Astrocyte of the spinal cord (primary cell): ENCODE measurements around the gene ETS2.

Experiments
- DNase-seq: peaks from one replicate; pipeline ENCODE4 v3.0.0; 2011; ENCODE audit warnings: low read depth, low spot score
- H3K4me3 ChIP-seq: 2 replicates; pipeline ENCODE4 v1.5.1; 2011; ENCODE audit warnings: low read depth, mild to moderate bottlenecking, low read length, moderate library complexity
- in situ Hi-C: cut with HindIII; loops from 2 replicates; pipeline ENCODE4 v1.10.0; 2017; ENCODE audit warnings: low sequenced_read_pairs
- TF ChIP-seq, protein P1 (sequence below): IDR thresholded peaks from 2 replicates; pipeline ENCODE4 v1.5.1; 2012; ENCODE audit warnings: low read depth, mild to moderate bottlenecking, low read length, inconsistent platforms

ETS2 gene

DNA sequence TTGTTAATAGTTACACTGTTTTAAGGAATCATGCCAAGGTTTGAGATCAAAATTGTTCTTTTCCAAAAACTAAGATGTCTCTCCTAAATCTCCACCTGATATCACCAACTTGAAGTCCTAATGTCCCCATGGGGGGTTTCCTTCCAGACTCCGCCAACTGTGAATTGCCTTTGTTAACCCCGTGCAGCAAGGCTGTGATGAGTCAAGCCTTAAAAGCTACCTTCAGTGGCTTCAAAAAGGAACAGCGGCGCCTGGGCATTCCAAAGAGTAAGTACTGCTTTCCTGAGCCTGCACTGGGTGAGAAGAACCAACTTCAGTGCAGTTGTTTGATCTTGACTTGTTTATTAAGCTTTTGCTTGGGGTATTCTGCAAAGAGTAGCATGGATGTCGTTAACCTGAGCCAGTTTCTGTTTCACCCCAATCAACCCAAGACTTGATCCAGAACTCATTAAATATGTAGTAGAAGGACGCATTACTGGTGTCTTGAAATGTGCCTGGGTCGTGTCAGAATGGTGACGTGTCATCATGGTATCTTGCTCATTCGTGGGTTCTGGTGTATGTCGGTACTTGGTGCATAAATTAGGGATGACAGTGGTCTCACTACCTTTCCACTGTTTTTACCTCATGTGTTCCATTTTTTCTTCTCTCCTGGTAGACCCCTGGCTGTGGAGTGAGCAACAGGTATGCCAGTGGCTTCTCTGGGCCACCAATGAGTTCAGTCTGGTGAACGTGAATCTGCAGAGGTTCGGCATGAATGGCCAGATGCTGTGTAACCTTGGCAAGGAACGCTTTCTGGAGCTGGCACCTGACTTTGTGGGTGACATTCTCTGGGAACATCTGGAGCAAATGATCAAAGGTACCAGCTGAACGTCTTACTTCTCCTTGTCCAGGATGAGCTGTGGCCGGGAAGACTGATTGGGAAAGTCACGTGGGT lies 8.7 kb downstream of the ETS2 start:
- no peak overlapping the region for H3K4me3 ChIP-seq
- in situ Hi-C loops: loop anchor here (25.0 kb wide), 1 partner anchor 123 kb away; no protein-coding TSS in a partner anchor
- no peak for DNase-seq
- TF ChIP-seq, protein P1, sequence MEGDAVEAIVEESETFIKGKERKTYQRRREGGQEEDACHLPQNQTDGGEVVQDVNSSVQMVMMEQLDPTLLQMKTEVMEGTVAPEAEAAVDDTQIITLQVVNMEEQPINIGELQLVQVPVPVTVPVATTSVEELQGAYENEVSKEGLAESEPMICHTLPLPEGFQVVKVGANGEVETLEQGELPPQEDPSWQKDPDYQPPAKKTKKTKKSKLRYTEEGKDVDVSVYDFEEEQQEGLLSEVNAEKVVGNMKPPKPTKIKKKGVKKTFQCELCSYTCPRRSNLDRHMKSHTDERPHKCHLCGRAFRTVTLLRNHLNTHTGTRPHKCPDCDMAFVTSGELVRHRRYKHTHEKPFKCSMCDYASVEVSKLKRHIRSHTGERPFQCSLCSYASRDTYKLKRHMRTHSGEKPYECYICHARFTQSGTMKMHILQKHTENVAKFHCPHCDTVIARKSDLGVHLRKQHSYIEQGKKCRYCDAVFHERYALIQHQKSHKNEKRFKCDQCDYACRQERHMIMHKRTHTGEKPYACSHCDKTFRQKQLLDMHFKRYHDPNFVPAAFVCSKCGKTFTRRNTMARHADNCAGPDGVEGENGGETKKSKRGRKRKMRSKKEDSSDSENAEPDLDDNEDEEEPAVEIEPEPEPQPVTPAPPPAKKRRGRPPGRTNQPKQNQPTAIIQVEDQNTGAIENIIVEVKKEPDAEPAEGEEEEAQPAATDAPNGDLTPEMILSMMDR: no peak

DNA sequence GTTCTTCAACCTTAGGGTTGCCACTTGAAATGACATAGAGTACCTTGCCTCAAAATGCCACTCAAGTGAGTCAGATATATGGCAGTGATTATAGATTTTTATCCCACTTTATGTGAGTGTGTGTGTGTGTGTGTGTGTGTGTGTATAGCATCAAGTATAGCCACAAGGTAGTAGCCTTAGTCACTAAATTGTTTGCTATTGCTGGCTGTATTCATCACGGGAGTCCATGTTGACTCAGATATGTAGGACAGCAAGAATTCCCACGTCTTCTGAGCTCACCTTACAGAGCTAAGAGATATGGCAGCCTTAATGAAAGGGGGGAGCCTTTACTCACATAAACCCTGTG lies 9.3 kb downstream of the ETS2 start:
- peak; percentile 69 for DNase-seq
- in situ Hi-C loops: loop anchor here (25.0 kb wide), 1 partner anchor 122 kb away; no protein-coding TSS in a partner anchor
- H3K4me3 ChIP-seq: no peak overlapping the region
- TF ChIP-seq, protein P1: no peak

DNA sequence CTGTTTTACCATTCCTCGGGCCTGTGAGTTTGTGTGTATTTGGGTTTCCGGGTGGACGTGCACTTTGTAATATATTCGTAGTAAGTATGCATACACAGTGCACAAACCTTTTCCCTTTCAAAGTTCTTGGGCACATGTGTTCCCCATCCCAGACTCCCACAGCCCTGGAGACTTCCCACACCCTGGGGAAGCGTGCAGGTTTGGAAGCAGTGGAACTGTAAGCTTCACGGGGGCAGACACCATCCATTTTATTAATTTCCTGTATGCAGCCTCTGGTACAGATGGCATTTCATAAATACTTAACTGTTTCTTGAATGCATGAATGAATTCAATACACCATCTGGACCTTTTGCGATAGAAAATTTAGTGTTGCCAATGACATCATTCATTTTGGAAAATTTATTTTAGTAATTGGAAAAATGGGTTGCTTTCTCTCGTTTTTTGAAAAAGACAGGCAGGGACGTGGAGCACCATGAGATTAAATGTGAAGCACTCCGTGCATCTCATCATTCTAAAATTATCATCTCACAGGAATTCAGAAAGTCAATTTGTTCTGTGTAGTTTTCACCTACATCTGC lies 10.8 kb downstream of the ETS2 start:
- no peak for DNase-seq
- H3K4me3 ChIP-seq: no peak overlapping the region
- TF ChIP-seq, protein P1: no peak
- in situ Hi-C loops: loop anchor here (25.0 kb wide), 1 partner anchor 121 kb away; no protein-coding TSS in a partner anchor

GRCh38 chr21:38817371-38818324 lies 11.9 kb downstream of the ETS2 start:
- in situ Hi-C loops: loop anchor here (25.0 kb wide), 1 partner anchor 120 kb away; no protein-coding TSS in a partner anchor
- no peak overlapping the region for H3K4me3 ChIP-seq

GRCh38 chr21:38818325-38818723 lies 12.6 kb downstream of the ETS2 start:
- H3K4me3 ChIP-seq: no peak overlapping the region
- in situ Hi-C loops: loop anchor here (25.0 kb wide), 1 partner anchor 119 kb away; no protein-coding TSS in a partner anchor
- DNase-seq: no peak
- TF ChIP-seq, protein P1: no peak

More at GRCh38 chr21:38817371-38818324, 11.9 kb downstream of the ETS2 start:
- DNase-seq: peak; percentile 66
- TF ChIP-seq, protein P1: no peak
